C4-2B (cell line): Measurements from ENCODE around the gene MINPP1.

Experiments
- ZFX ChIP-seq: fragments of 450-650 bp; IDR thresholded peaks from 2 replicates; pipeline ENCODE4 v1.6.1; 2017
- TF ChIP-seq, protein P1 (sequence below): fragments of 450-650 bp; conservative IDR thresholded peaks from 2 replicates; pipeline ENCODE4 v1.5.1; 2017; ENCODE audit warnings: mild to moderate bottlenecking

- TF ChIP-seq, protein P1, sequence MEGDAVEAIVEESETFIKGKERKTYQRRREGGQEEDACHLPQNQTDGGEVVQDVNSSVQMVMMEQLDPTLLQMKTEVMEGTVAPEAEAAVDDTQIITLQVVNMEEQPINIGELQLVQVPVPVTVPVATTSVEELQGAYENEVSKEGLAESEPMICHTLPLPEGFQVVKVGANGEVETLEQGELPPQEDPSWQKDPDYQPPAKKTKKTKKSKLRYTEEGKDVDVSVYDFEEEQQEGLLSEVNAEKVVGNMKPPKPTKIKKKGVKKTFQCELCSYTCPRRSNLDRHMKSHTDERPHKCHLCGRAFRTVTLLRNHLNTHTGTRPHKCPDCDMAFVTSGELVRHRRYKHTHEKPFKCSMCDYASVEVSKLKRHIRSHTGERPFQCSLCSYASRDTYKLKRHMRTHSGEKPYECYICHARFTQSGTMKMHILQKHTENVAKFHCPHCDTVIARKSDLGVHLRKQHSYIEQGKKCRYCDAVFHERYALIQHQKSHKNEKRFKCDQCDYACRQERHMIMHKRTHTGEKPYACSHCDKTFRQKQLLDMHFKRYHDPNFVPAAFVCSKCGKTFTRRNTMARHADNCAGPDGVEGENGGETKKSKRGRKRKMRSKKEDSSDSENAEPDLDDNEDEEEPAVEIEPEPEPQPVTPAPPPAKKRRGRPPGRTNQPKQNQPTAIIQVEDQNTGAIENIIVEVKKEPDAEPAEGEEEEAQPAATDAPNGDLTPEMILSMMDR, result no peak
- no peak for TF ChIP-seq ZFX
Observed at GRCh38 chr10:87507879-87508483, 3.3 kb downstream of the MINPP1 start.
